Ishikawa (cell line): Measurements from ENCODE around the gene NOL4L.

Experiments
- CEBPB ChIP-seq: IDR thresholded peaks from 2 replicates; pipeline ENCODE4 v1.6.1; 2012
- CREB1 ChIP-seq: IDR thresholded peaks from 2 replicates; pipeline ENCODE4 v1.6.1; 2012; ENCODE audit warnings: low read depth
- EGR1 ChIP-seq: IDR thresholded peaks from 2 replicates; pipeline ENCODE4 v1.6.1; 2012
- EP300 ChIP-seq: IDR thresholded peaks from 2 replicates; pipeline ENCODE4 v1.6.1; 2012; ENCODE audit warnings: borderline replicate concordance
- FOXM1 ChIP-seq: IDR thresholded peaks from 2 replicates; pipeline ENCODE4 v1.6.1; 2012; ENCODE audit warnings: low read depth, borderline replicate concordance
- NFIC ChIP-seq: IDR thresholded peaks from 2 replicates; pipeline ENCODE4 v1.6.1; 2012
- RAD21 ChIP-seq: IDR thresholded peaks from 2 replicates; pipeline ENCODE4 v1.6.1; 2012; ENCODE audit warnings: low read depth
- TAF1 ChIP-seq: IDR thresholded peaks from 2 replicates; pipeline ENCODE4 v1.6.1; 2012; ENCODE audit warnings: low read depth, mild to moderate bottlenecking
- TCF12 ChIP-seq: IDR thresholded peaks from 2 replicates; pipeline ENCODE4 v1.6.1; 2012; ENCODE audit warnings: low read depth
- TEAD4 ChIP-seq: IDR thresholded peaks from 2 replicates; pipeline ENCODE4 v1.6.1; 2012
- YY1 ChIP-seq: IDR thresholded peaks from 2 replicates; pipeline ENCODE4 v1.6.1; 2012; ENCODE audit warnings: low read depth
- ZBTB7A ChIP-seq: IDR thresholded peaks from 2 replicates; pipeline ENCODE4 v1.6.1; 2012; ENCODE audit warnings: low read depth
- TF ChIP-seq, protein P1 (sequence below): IDR thresholded peaks from 2 replicates; pipeline ENCODE4 v1.6.1; 2012
- TF ChIP-seq, protein P2 (sequence below): IDR thresholded peaks from 2 replicates; pipeline ENCODE4 v1.6.1; 2012; ENCODE audit warnings: low read depth, mild to moderate bottlenecking
- TF ChIP-seq, protein P3 (sequence below): IDR thresholded peaks from 2 replicates; pipeline ENCODE4 v1.6.1; 2012

Gene NOL4L

DNA sequence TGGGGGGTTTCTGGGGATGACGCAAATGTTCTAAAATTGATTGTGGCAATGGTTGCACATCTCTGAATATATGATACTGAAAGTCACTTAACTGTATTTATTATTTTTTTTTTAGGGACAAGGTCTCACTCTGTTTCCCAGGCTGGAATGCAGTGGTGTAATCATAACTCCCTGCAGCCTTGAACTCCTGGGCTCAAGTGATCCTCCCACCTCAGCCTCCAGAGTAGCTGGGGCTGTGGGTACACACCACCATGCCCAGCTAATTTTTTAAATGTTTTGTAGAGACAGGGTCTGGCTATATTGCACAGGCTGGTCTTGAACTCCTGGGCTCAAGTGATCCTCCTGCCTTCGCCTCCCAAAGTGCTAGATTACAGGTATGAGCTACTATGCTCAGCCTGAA, 33.4 kb downstream of the NOL4L start:
- TF ChIP-seq RAD21 = no peak
- no peak for TF ChIP-seq CEBPB
- no peak for TF ChIP-seq CREB1
- TF ChIP-seq, protein P1, sequence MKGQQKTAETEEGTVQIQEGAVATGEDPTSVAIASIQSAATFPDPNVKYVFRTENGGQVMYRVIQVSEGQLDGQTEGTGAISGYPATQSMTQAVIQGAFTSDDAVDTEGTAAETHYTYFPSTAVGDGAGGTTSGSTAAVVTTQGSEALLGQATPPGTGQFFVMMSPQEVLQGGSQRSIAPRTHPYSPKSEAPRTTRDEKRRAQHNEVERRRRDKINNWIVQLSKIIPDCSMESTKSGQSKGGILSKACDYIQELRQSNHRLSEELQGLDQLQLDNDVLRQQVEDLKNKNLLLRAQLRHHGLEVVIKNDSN = no peak
- no peak for TF ChIP-seq YY1
- no peak for TF ChIP-seq TEAD4
- TF ChIP-seq EP300 = no peak
- TF ChIP-seq EGR1 = no peak
- TF ChIP-seq TCF12 = no peak
- no peak for TF ChIP-seq FOXM1
- TF ChIP-seq, protein P2, sequence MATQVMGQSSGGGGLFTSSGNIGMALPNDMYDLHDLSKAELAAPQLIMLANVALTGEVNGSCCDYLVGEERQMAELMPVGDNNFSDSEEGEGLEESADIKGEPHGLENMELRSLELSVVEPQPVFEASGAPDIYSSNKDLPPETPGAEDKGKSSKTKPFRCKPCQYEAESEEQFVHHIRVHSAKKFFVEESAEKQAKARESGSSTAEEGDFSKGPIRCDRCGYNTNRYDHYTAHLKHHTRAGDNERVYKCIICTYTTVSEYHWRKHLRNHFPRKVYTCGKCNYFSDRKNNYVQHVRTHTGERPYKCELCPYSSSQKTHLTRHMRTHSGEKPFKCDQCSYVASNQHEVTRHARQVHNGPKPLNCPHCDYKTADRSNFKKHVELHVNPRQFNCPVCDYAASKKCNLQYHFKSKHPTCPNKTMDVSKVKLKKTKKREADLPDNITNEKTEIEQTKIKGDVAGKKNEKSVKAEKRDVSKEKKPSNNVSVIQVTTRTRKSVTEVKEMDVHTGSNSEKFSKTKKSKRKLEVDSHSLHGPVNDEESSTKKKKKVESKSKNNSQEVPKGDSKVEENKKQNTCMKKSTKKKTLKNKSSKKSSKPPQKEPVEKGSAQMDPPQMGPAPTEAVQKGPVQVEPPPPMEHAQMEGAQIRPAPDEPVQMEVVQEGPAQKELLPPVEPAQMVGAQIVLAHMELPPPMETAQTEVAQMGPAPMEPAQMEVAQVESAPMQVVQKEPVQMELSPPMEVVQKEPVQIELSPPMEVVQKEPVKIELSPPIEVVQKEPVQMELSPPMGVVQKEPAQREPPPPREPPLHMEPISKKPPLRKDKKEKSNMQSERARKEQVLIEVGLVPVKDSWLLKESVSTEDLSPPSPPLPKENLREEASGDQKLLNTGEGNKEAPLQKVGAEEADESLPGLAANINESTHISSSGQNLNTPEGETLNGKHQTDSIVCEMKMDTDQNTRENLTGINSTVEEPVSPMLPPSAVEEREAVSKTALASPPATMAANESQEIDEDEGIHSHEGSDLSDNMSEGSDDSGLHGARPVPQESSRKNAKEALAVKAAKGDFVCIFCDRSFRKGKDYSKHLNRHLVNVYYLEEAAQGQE = no peak
- TF ChIP-seq NFIC = no peak
- TF ChIP-seq TAF1 = no peak
- no peak for TF ChIP-seq ZBTB7A
- TF ChIP-seq, protein P3, sequence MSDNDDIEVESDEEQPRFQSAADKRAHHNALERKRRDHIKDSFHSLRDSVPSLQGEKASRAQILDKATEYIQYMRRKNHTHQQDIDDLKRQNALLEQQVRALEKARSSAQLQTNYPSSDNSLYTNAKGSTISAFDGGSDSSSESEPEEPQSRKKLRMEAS = no peak

DNA sequence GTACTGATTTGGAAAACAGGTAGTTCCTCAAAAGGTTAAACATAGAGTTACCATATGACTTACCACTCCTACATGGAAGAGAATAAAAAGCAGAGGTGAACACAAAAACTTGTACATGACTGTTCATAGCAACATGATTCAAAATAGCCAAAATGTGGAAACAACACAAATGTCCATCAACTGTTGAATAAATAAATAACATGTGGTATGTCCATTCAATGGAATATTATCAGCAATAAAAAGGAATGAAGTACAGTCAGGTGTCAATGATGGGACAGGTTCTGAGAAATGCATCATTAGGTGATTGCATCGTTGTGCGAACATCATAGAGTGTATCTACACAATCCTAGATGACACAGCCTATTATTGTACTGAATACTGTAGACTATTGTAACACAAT, 35.3 kb downstream of the NOL4L start:
- TF ChIP-seq EP300 (no peak), CEBPB (no peak), ZBTB7A (no peak), NFIC (no peak), FOXM1 (no peak), RAD21 (no peak), EGR1 (no peak), CREB1 (no peak), TEAD4 (no peak), YY1 (no peak), TCF12 (no peak)
- TF ChIP-seq, protein P2 = no peak
- TF ChIP-seq, protein P3 = no peak
- TF ChIP-seq, protein P1 = no peak

DNA sequence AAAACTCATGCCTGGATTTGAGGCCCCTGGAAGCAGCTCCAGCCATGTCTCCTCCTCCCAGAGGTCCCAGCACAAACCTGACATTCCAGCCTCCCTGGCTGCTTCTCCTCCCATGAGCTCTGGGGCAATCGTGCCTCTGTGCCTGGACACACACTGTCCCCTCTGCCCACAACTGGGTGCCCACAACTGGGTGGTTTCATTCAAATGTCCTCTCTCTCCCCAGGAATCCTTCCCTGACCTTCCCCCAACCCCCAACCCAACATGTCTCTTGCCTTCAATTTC, 37.4 kb downstream of the NOL4L start:
- TF ChIP-seq, protein P1 = no peak
- TF ChIP-seq EP300 (no peak), RAD21 (no peak), CREB1 (no peak), ZBTB7A (no peak), TEAD4 (no peak), FOXM1 (no peak), NFIC (no peak), TCF12 (no peak), TAF1 (no peak), YY1 (no peak), CEBPB (no peak), EGR1 (no peak)
- TF ChIP-seq, protein P2 = no peak
- TF ChIP-seq, protein P3 = no peak
